Duodenal mucosa (tissue), 2 donors: ENCODE measurements around the gene NDUFA13.

Source experiments
- H3K27ac ChIP-seq: one replicate; pipeline ENCODE4 v1.7.0; 2013; ENCODE audit warnings: low read depth, low read length
- H3K27me3 ChIP-seq, 2 donors: one replicate each; pipeline ENCODE4 v1.7.0; 2013; ENCODE audit warnings: low read length in 2 of 2, control low read depth in 1 of 2; ENCODE audit not compliant: insufficient read depth in 2 of 2, control insufficient read depth in 1 of 2
- H3K36me3 ChIP-seq, 2 donors: one replicate each; pipeline ENCODE4 v1.7.0; 2013; ENCODE audit warnings: low read length in 2 of 2, control low read depth in 1 of 2; ENCODE audit not compliant: insufficient read depth in 2 of 2, control insufficient read depth in 1 of 2
- H3K4me1 ChIP-seq, 2 donors: one replicate each; pipeline ENCODE4 v1.7.0; 2013; ENCODE audit warnings: low read length in 2 of 2, control low read depth in 1 of 2; ENCODE audit not compliant: insufficient read depth in 2 of 2, control insufficient read depth in 1 of 2
- H3K4me3 ChIP-seq, 2 donors: one replicate each; pipeline ENCODE4 v1.7.0; 2013; ENCODE audit warnings: low read length in 2 of 2, low read depth in 1 of 2
- H3K9ac ChIP-seq, 2 donors: one replicate each; pipeline ENCODE4 v1.7.0; 2013; ENCODE audit warnings: low read length in 2 of 2, low read depth in 1 of 2
- H3K9me3 ChIP-seq, 2 donors: one replicate each; pipeline ENCODE4 v1.7.0; 2013; ENCODE audit warnings: low read length in 2 of 2, control low read depth in 1 of 2; ENCODE audit not compliant: control insufficient read depth in 1 of 2

Gene NDUFA13

GRCh38 chr19:19541616-19542015 is 25.6 kb downstream of the NDUFA13 start:
- peaks cover 6 to 18% of the 10 kb centered on the region in 2 donors for H3K4me1 ChIP-seq
- H3K36me3 ChIP-seq: no peaks in the 10 kb centered on the region
- peaks cover 20 to 35% of the 10 kb centered on the region in 2 donors for H3K27me3 ChIP-seq
- peak overlapping the region in 1 of 2 donors; percentile 8 for H3K4me3 ChIP-seq
- H3K9me3 ChIP-seq: no peaks in the 10 kb centered on the region
- no peak overlapping the region for H3K9ac ChIP-seq
- H3K27ac ChIP-seq: no peak overlapping the region

DNA sequence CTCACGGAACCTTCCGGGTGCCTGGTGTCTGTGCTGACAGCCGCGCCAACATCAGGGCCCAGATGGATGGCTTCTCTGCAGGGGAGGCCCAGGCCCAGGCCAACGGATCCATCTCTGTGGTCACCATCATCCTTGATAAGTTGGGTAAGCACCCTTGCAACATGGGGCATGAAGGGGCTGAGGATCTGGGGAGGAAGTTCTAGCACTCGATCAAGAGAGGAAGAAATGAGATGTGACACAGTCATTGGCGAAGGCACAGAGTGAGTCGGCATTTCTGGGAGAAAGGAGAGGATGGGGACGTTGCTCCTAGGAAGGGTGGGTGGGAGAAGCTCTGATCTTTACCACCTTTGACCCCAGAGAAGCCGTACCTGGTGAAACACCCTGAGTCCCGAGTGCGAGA is 26.5 kb downstream of the NDUFA13 start:
- H3K4me1 ChIP-seq: peaks cover 6 to 18% of the 10 kb centered on the region in 2 donors
- H3K4me3 ChIP-seq: no peak overlapping the region
- no peak overlapping the region for H3K27ac ChIP-seq
- H3K27me3 ChIP-seq: peaks cover 19 to 39% of the 10 kb centered on the region in 2 donors
- no peak overlapping the region for H3K9ac ChIP-seq
- H3K9me3 ChIP-seq: no peaks in the 10 kb centered on the region
- no peaks in the 10 kb centered on the region for H3K36me3 ChIP-seq

- H3K27ac ChIP-seq: no peak overlapping the region
- no peaks in the 10 kb centered on the region for H3K9me3 ChIP-seq
- H3K9ac ChIP-seq: no peak overlapping the region
- no peaks in the 10 kb centered on the region for H3K36me3 ChIP-seq
- H3K4me3 ChIP-seq: no peak overlapping the region
- H3K4me1 ChIP-seq: peaks cover 6 to 15% of the 10 kb centered on the region in 2 donors
- H3K27me3 ChIP-seq: peaks cover 13 to 36% of the 10 kb centered on the region in 2 donors
Observed at GRCh38 chr19:19543101-19543500, 27.1 kb downstream of the NDUFA13 start.

- Histone ChIP-seq H3K36me3 (no peaks in the 10 kb centered on the region), H3K4me1 (peaks cover 4 to 10% of the 10 kb centered on the region in 2 donors), H3K9me3 (no peaks in the 10 kb centered on the region), H3K27me3 (peaks cover 8 to 33% of the 10 kb centered on the region in 2 donors), H3K9ac (no peak overlapping the region), H3K27ac (no peak overlapping the region), H3K4me3 (no peak overlapping the region)
Observed at GRCh38 chr19:19543640-19544039, 27.6 kb downstream of the NDUFA13 start.

- Histone ChIP-seq H3K36me3 (no peaks in the 10 kb centered on the region), H3K9me3 (peaks cover 0 to 2% of the 10 kb centered on the region in 2 donors), H3K4me1 (peaks cover 0 to 8% of the 10 kb centered on the region in 2 donors), H3K27ac (no peak overlapping the region), H3K4me3 (no peak overlapping the region), H3K9ac (no peak overlapping the region), H3K27me3 (peaks cover 4 to 28% of the 10 kb centered on the region in 2 donors)
Observed at GRCh38 chr19:19544257-19544953, 28.4 kb downstream of the NDUFA13 start.

GRCh38 chr19:19544954-19545591 is 29.0 kb downstream of the NDUFA13 start:
- no peak overlapping the region for H3K27ac ChIP-seq
- peaks cover 0 to 2% of the 10 kb centered on the region in 2 donors for H3K9me3 ChIP-seq
- no peak overlapping the region for H3K9ac ChIP-seq
- H3K4me1 ChIP-seq: peaks cover 0 to 8% of the 10 kb centered on the region in 2 donors
- H3K27me3 ChIP-seq: peaks cover 4 to 29% of the 10 kb centered on the region in 2 donors
- H3K4me3 ChIP-seq: no peak overlapping the region
- H3K36me3 ChIP-seq: no peaks in the 10 kb centered on the region

DNA sequence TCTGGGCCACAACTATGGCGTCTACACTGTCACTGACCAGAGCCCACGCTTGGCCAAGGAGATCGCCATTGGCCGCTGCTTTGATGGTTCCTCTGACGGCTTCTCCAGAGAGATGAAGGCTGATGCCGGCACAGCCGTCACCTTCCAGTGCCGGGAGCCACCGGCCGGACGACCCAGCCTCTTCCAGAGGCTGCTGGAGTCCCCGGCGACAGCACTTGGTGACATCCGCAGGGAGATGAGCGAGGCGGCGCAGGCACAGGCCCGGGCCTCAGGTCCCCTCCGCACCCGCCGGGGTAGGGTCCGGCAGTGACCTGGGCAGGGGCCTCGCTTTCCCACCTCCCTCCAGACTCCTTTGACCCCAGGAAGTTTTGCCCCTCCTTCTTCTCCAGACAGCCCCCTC is 29.7 kb downstream of the NDUFA13 start:
- Histone ChIP-seq H3K27me3 (peaks cover 4 to 27% of the 10 kb centered on the region in 2 donors), H3K4me3 (no peak overlapping the region), H3K27ac (no peak overlapping the region), H3K36me3 (no peaks in the 10 kb centered on the region), H3K4me1 (peaks cover 0 to 5% of the 10 kb centered on the region in 2 donors), H3K9me3 (peaks cover 0 to 2% of the 10 kb centered on the region in 2 donors), H3K9ac (no peak overlapping the region)

DNA sequence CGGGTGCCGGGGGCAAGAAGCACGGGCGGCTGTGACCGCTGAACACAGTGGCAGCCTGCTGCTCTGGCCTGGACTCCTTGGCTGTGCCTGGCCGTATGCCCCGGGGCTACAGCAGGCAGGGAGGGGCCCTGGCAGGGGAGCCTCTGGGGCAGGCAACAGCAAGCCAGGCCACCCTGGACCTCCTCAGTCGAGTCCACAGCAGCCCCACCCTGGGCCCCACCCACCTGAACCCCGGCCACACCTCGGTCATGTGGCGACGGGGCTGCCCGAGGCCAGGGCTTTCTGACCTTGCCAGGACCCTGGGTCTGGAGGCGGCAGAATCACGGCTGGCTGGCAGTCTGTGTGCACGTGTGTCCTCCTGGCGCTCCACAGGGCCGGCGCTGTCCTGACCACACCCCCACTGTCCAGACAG is 30.7 kb downstream of the NDUFA13 start:
- Histone ChIP-seq H3K36me3 (no peaks in the 10 kb centered on the region), H3K27me3 (peaks cover 4 to 21% of the 10 kb centered on the region in 2 donors)

GRCh38 chr19:19547674-19548336 is 31.8 kb downstream of the NDUFA13 start:
- H3K4me1 ChIP-seq: no peaks in the 10 kb centered on the region
- H3K27ac ChIP-seq: no peak overlapping the region
- H3K4me3 ChIP-seq: no peak overlapping the region
- peaks cover 0 to 2% of the 10 kb centered on the region in 2 donors for H3K9me3 ChIP-seq
- no peaks in the 10 kb centered on the region for H3K36me3 ChIP-seq
- H3K9ac ChIP-seq: no peak overlapping the region
- H3K27me3 ChIP-seq: peaks cover 4 to 13% of the 10 kb centered on the region in 2 donors

More for the DNA sequence above, 30.7 kb downstream of the NDUFA13 start:
- H3K27ac ChIP-seq: no peak overlapping the region
- no peak overlapping the region for H3K9ac ChIP-seq
- no peak overlapping the region for H3K4me3 ChIP-seq
- H3K4me1 ChIP-seq: no peaks in the 10 kb centered on the region
- peaks cover 0 to 2% of the 10 kb centered on the region in 2 donors for H3K9me3 ChIP-seq
